K562 (cell line): Measurements from ENCODE around the gene ADIG. TPM values are rescaled to one million over a fixed set of nuclear protein-coding genes. Genes with fewer than 3 reads are reported as not detected.

ENCODE experiments used
- KDM1A ChIP-seq, 2 experiments: fragments of 450-650 bp; IDR thresholded peaks; 2 replicates each; pipeline ENCODE4 v1.6.1; 2016; ENCODE audit warnings: mild to moderate bottlenecking in 2 of 2
- KDM5B ChIP-seq: fragments of 200-600 bp; sonication (generic); IDR thresholded peaks from 2 replicates; pipeline ENCODE4 v1.6.1; 2012; ENCODE audit warnings: low read depth, mild to moderate bottlenecking, moderate library complexity, low read length, control low read depth, inconsistent platforms; ENCODE audit not compliant: insufficient replicate concordance
- ZNF197 ChIP-seq: fragments of 200-800 bp; sonication (Bioruptor generic); IDR thresholded peaks from 2 replicates; pipeline ENCODE4 v1.6.1; 2016; ENCODE audit warnings: low read depth, missing genetic modification characterization, missing compliant biosample characterization
- ZNF408 ChIP-seq: fragments of 250-450 bp; sonication (Bioruptor Pico); IDR thresholded peaks from 2 replicates; pipeline ENCODE4 v1.4.0; 2020; ENCODE audit warnings: low read depth, mild to moderate bottlenecking, moderate library complexity
- ZNF57 ChIP-seq: fragments of 450-650 bp; formaldehyde crosslinking; IDR thresholded peaks from 2 replicates; pipeline ENCODE4 v1.4.0; 2020; ENCODE audit warnings: mild to moderate bottlenecking, moderate library complexity
- polyA plus RNA-seq, 8 experiments: library from polyadenylated mRNA; depleted of rRNA in 4 of 8; stranded (reverse) in 5 of 8; unstranded in 3 of 8; fragments of >200 nt; fragmentation: Nextera tagmentation in 2 of 8; fragmentation: Illumina TruSeq in 1 of 8; extraction: Ambion mirVana in 2 of 8; extraction: Trizol in 1 of 8; gene quantifications; 2 replicates each; pipeline versions ENCODE4 v1.2.1 to v1.2.3, GENCODE V29; 2011 to 2014; ENCODE audit warnings: inconsistent platforms in 1 of 8, missing spikeins in 1 of 8
- total RNA-seq, 7 experiments: library from RNA; depleted of rRNA in 6 of 7; stranded (reverse); fragments of >200 nt in 6 of 7; fragmentation: Illumina TruSeq in 2 of 7; extraction: Trizol in 2 of 7; gene quantifications; 2 replicates each; pipeline versions ENCODE4 v1.2.1 to v1.2.3, GENCODE V29; 2011 to 2021; ENCODE audit warnings: low replicate concordance in 1 of 7
- TF ChIP-seq, protein P1 (sequence below), 3 experiments: fragments of 200-800 bp in 1 of 3; fragments of 250-450 bp in 1 of 3; fragments of 450-650 bp in 1 of 3; sonication (Bioruptor Pico) in 1 of 3; sonication (Bioruptor generic) in 1 of 3; formaldehyde crosslinking in 1 of 3; IDR thresholded peaks; 2 replicates each; pipeline versions ENCODE4 v1.6.1 to v1.8.0; 2016 to 2022; ENCODE audit warnings: mild to moderate bottlenecking in 2 of 3, missing genetic modification characterization in 2 of 3, missing compliant biosample characterization in 1 of 3, moderate library complexity in 1 of 3

ADIG gene
- total and polyA plus RNA-seq, 9 of the 15 experiments (the other 6 are each of a cell fraction or from before 2014, with no cell fraction given), result not detected

DNA sequence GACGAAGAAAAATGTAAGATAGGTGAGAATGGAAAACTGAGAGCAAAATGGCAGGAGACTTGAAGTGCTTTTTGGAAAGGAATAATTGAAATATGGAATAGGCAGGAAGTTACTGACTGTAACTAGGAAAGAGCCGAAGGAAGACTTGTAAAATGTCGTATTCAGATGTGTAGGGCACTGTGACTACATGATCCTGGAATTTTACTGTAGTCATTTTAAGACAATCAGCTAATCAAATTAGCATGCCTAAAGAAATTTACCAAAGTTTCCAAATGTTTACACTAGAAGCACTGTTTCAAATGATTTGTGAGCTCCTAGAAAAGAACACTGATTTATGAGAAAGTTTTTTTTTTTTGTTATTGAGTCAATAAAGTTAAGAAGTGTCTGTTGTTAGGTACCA is 21.2 kb upstream of the ADIG start (continued):
- TF ChIP-seq, protein P1, sequence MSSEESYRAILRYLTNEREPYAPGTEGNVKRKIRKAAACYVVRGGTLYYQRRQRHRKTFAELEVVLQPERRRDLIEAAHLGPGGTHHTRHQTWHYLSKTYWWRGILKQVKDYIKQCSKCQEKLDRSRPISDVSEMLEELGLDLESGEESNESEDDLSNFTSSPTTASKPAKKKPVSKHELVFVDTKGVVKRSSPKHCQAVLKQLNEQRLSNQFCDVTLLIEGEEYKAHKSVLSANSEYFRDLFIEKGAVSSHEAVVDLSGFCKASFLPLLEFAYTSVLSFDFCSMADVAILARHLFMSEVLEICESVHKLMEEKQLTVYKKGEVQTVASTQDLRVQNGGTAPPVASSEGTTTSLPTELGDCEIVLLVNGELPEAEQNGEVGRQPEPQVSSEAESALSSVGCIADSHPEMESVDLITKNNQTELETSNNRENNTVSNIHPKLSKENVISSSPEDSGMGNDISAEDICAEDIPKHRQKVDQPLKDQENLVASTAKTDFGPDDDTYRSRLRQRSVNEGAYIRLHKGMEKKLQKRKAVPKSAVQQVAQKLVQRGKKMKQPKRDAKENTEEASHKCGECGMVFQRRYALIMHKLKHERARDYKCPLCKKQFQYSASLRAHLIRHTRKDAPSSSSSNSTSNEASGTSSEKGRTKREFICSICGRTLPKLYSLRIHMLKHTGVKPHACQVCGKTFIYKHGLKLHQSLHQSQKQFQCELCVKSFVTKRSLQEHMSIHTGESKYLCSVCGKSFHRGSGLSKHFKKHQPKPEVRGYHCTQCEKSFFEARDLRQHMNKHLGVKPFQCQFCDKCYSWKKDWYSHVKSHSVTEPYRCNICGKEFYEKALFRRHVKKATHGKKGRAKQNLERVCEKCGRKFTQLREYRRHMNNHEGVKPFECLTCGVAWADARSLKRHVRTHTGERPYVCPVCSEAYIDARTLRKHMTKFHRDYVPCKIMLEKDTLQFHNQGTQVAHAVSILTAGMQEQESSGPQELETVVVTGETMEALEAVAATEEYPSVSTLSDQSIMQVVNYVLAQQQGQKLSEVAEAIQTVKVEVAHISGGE (CRISPR knock-in tag; IDR thresholded peaks at IDR 0.05), result no peak
- TF ChIP-seq KDM1A (IDR thresholded peaks at IDR 0.05) (no peak), ZNF197 (no peak), ZNF408 (CRISPR knock-in tag) (no peak), KDM5B (no peak), ZNF57 (CRISPR knock-in tag) (no peak)
- TF ChIP-seq, all 486 proteins: peak for 0
